DND-41 (cell line): Measurements from ENCODE around the gene PRM3.

Source experiments
- ATAC-seq: fragments of 200-7000 bp; cut with Tn5 transposase; 3 replicates; pipeline ENCODE4 v1.9.1; 2021; ENCODE audit warnings: low read depth; ENCODE audit not compliant: insufficient read depth
- DNase-seq: peaks from one replicate; pipeline ENCODE4 v3.0.0-alpha.2; 2020
- H2AFZ ChIP-seq: 2 replicates; pipeline ENCODE4 v1.6.0; 2012; ENCODE audit warnings: low read depth, low read length
- H3K27ac ChIP-seq: 2 replicates; pipeline ENCODE4 v1.5.1; 2012; ENCODE audit warnings: low read length, inconsistent platforms
- H3K27me3 ChIP-seq: fragments of 200-600 bp; sonication (generic); 2 replicates; pipeline ENCODE4 v1.6.0; 2012; ENCODE audit warnings: low read length, mild to moderate bottlenecking, inconsistent platforms; ENCODE audit not compliant: insufficient read depth, poor library complexity
- H3K36me3 ChIP-seq: 2 replicates; pipeline ENCODE4 v1.5.1; 2012; ENCODE audit warnings: low read length, inconsistent platforms; ENCODE audit not compliant: insufficient read depth
- H3K4me1 ChIP-seq: 2 replicates; pipeline ENCODE4 v1.5.1; 2012; ENCODE audit warnings: mild to moderate bottlenecking, low read length; ENCODE audit not compliant: insufficient read depth
- H3K4me2 ChIP-seq: 2 replicates; pipeline ENCODE4 v1.6.0; 2012; ENCODE audit warnings: mild to moderate bottlenecking, moderate library complexity, low read length, inconsistent platforms; ENCODE audit not compliant: insufficient read depth
- H3K4me3 ChIP-seq, 2 experiments: fragments of 200-600 bp in 1 of 2; shearing (Covaris generic) in 1 of 2; 2 replicates each; pipeline ENCODE4 v1.5.1; 2012 to 2016; ENCODE audit warnings: inconsistent platforms in 2 of 2, low read length in 2 of 2, mild to moderate bottlenecking in 2 of 2, low read depth in 1 of 2, moderate library complexity in 1 of 2
- H3K79me2 ChIP-seq: 2 replicates; pipeline ENCODE4 v1.6.0; 2012; ENCODE audit warnings: low read length, inconsistent platforms; ENCODE audit not compliant: insufficient read depth
- H3K9ac ChIP-seq: 2 replicates; pipeline ENCODE4 v1.6.0; 2012; ENCODE audit warnings: low read depth, mild to moderate bottlenecking, inconsistent platforms, low read length, moderate library complexity
- H3K9me3 ChIP-seq: 2 replicates; pipeline ENCODE4 v1.5.1; 2012; ENCODE audit warnings: low read length, moderate library complexity, mild to moderate bottlenecking, inconsistent platforms; ENCODE audit not compliant: insufficient read depth, severe bottlenecking
- H4K20me1 ChIP-seq: 2 replicates; pipeline ENCODE4 v1.6.0; 2012; ENCODE audit warnings: low read length; ENCODE audit not compliant: insufficient read depth
- CTCF ChIP-seq: IDR thresholded peaks from 2 replicates; pipeline ENCODE4 v1.5.1; 2012; ENCODE audit warnings: borderline replicate concordance, low read length, moderate library complexity, mild to moderate bottlenecking; ENCODE audit not compliant: poor library complexity, severe bottlenecking; ENCODE audit errors: extremely low read depth
- EZH2 ChIP-seq: IDR thresholded peaks from 3 replicates; pipeline ENCODE4 v1.6.1; 2012; ENCODE audit warnings: borderline replicate concordance, low read depth, mild to moderate bottlenecking, moderate library complexity, low read length, inconsistent platforms; ENCODE audit not compliant: severe bottlenecking

Gene PRM3

GRCh38 chr16:11256661-11257130 lies 16.7 kb downstream of the PRM3 start:
- DNase-seq (peak; percentile 48), ATAC-seq (no peak)
- no peaks in the 10 kb centered on the region for H3K9me3 ChIP-seq
- H3K4me2 ChIP-seq = peak overlapping the region; percentile 77
- peak overlapping the region; percentile 73 to 95 for H3K4me3 ChIP-seq
- peak overlapping the region; percentile 92 for H3K9ac ChIP-seq
- peak overlapping the region; percentile 95 for H3K27ac ChIP-seq
- peaks cover 42% of the 10 kb centered on the region for H3K36me3 ChIP-seq
- TF ChIP-seq CTCF (no peak), EZH2 (no peak)
- H3K27me3 ChIP-seq = no peaks in the 10 kb centered on the region
- peaks cover 58% of the 10 kb centered on the region for H3K79me2 ChIP-seq
- peak overlapping the region; percentile 69; the same call in 1 of the 2 replicates for H2AFZ ChIP-seq
- H4K20me1 ChIP-seq = peaks cover 41% of the 10 kb centered on the region
- peaks cover 54% of the 10 kb centered on the region for H3K4me1 ChIP-seq

GRCh38 chr16:11255737-11256660 lies 17.4 kb downstream of the PRM3 start, which contains the start of gene SOCS1:
Gene SOCS1, minus strand, starts transcription at chr16:11256204. Its CDS starts 726 bp downstream, at chr16:11255478.
- H3K9me3 ChIP-seq = no peaks in the 10 kb centered on the region
- H3K9ac ChIP-seq = peak within 1 kb of the TSS; percentile 92
- peak within 1 kb of the TSS; percentile 93 for H3K4me2 ChIP-seq
- DNase-seq (peak; percentile 89), ATAC-seq (peak; percentile 61)
- peak within 1 kb of the TSS; percentile 73 to 95 for H3K4me3 ChIP-seq
- peak within 1 kb of the TSS; percentile 69 for H2AFZ ChIP-seq
- peaks cover 65% of the 10 kb centered on the region for H3K79me2 ChIP-seq
- peaks cover 46% of the 10 kb centered on the region for H4K20me1 ChIP-seq
- H3K27ac ChIP-seq = peak within 1 kb of the TSS; percentile 95
- H3K4me1 ChIP-seq = peaks cover 60% of the 10 kb centered on the region
- no peak for TF ChIP-seq EZH2
- peak; percentile 75 for TF ChIP-seq CTCF
- peaks cover 49% of the 10 kb centered on the region for H3K36me3 ChIP-seq
- no peaks in the 10 kb centered on the region for H3K27me3 ChIP-seq

- peak overlapping the region; percentile 65 to 95 for H3K4me3 ChIP-seq
- H4K20me1 ChIP-seq = peaks cover 52% of the 10 kb centered on the region
- H3K9me3 ChIP-seq = no peaks in the 10 kb centered on the region
- peaks cover 55% of the 10 kb centered on the region for H3K36me3 ChIP-seq
- DNase-seq (peak; percentile 62), ATAC-seq (peak; percentile 4)
- H3K27me3 ChIP-seq = no peaks in the 10 kb centered on the region
- peaks cover 72% of the 10 kb centered on the region for H3K79me2 ChIP-seq
- peaks cover 60% of the 10 kb centered on the region for H3K4me1 ChIP-seq
- peak; percentile 43 for TF ChIP-seq CTCF
- TF ChIP-seq EZH2 = no peak
- H3K27ac ChIP-seq = peak overlapping the region; percentile 91
- peak overlapping the region; percentile 92 for H3K9ac ChIP-seq
- H3K4me2 ChIP-seq = peak overlapping the region; percentile 93
- no peak overlapping the region for H2AFZ ChIP-seq
Measured at GRCh38 chr16:11254913-11255736, 18.3 kb downstream of the PRM3 start.
